Loucy (cell line): ENCODE data around the gene GOLM1.

Source experiments
- H2AFZ ChIP-seq: fragments of 200-600 bp; sonication (generic); 2 replicates; pipeline ENCODE4 v1.6.0; 2016; ENCODE audit warnings: antibody characterized with exemption, mild to moderate bottlenecking, low read length, moderate library complexity
- H3F3A ChIP-seq: fragments of 200-600 bp; 2 replicates; pipeline ENCODE4 v1.6.0; 2016; ENCODE audit warnings: antibody characterized with exemption, low read depth, mild to moderate bottlenecking
- H3K27me3 ChIP-seq: fragments of 200-600 bp; sonication (generic); 2 replicates; pipeline ENCODE4 v1.6.1; 2014; ENCODE audit warnings: low read length, mild to moderate bottlenecking; ENCODE audit not compliant: insufficient read depth, poor library complexity, severe bottlenecking
- H3K36me3 ChIP-seq: fragments of 200-600 bp; sonication (generic); 2 replicates; pipeline ENCODE4 v1.6.1; 2016; ENCODE audit warnings: low read length; ENCODE audit not compliant: insufficient read depth
- H3K4me1 ChIP-seq: fragments of 200-600 bp; sonication (generic); 2 replicates; pipeline ENCODE4 v1.5.1; 2014; ENCODE audit warnings: low read length, mild to moderate bottlenecking; ENCODE audit not compliant: insufficient read depth, poor library complexity, severe bottlenecking
- H3K4me2 ChIP-seq: fragments of 200-600 bp; sonication (generic); 2 replicates; pipeline ENCODE4 v1.6.0; 2014; ENCODE audit warnings: antibody characterized with exemption, low read length, low read depth, mild to moderate bottlenecking; ENCODE audit not compliant: poor library complexity, severe bottlenecking
- H3K4me3 ChIP-seq: fragments of 200-600 bp; sonication (generic); 2 replicates; pipeline ENCODE4 v1.5.1; 2014; ENCODE audit warnings: low read length, mild to moderate bottlenecking, mixed read lengths; ENCODE audit not compliant: poor library complexity, severe bottlenecking
- H3K79me2 ChIP-seq: fragments of 200-600 bp; sonication (generic); 2 replicates; pipeline ENCODE4 v1.6.1; 2014; ENCODE audit warnings: low read length; ENCODE audit not compliant: insufficient read depth
- H3K9ac ChIP-seq: fragments of 200-600 bp; sonication (generic); 2 replicates; pipeline ENCODE4 v1.6.0; 2014; ENCODE audit warnings: mild to moderate bottlenecking, low read depth, low read length, moderate library complexity; ENCODE audit not compliant: poor library complexity, severe bottlenecking
- H3K9me2 ChIP-seq: fragments of 200-600 bp; sonication (generic); replicated peaks from 2 replicates; pipeline ENCODE4 v1.6.1; 2016; ENCODE audit warnings: low read depth, low read length, mixed read lengths
- H3K9me3 ChIP-seq: fragments of 200-600 bp; sonication (generic); 2 replicates; pipeline ENCODE4 v1.6.1; 2014; ENCODE audit warnings: mild to moderate bottlenecking, antibody characterized with exemption, low read length, low read depth; ENCODE audit not compliant: insufficient read depth
- H4K20me1 ChIP-seq: fragments of 200-600 bp; sonication (generic); 2 replicates; pipeline ENCODE4 v1.6.0; 2014; ENCODE audit warnings: antibody characterized with exemption, low read length, mild to moderate bottlenecking; ENCODE audit not compliant: insufficient read depth, poor library complexity, severe bottlenecking
- CTCF ChIP-seq: fragments of 200-600 bp; sonication (generic); conservative IDR thresholded peaks from 2 replicates; pipeline ENCODE4 v1.5.1; 2014; ENCODE audit warnings: mild to moderate bottlenecking, antibody characterized with exemption, low read length
- EZH2phosphoT487 ChIP-seq: fragments of 200-600 bp; IDR thresholded peaks from 2 replicates; pipeline ENCODE4 v1.6.1; 2018; ENCODE audit warnings: antibody characterized with exemption, mild to moderate bottlenecking, moderate library complexity, borderline replicate concordance

GOLM1 gene

GRCh38 chr9:85995097-85995496, 104.3 kb downstream of the GOLM1 start:
- H3K4me1 ChIP-seq = no peaks in the 10 kb centered on the region
- no peaks in the 10 kb centered on the region for H4K20me1 ChIP-seq
- no peaks in the 10 kb centered on the region for H3K9me3 ChIP-seq
- peaks cover 17% of the 10 kb centered on the region; the same call in 1 of the 2 replicates for H3K36me3 ChIP-seq
- no peak overlapping the region for H2AFZ ChIP-seq
- no peak overlapping the region for H3K4me3 ChIP-seq
- no peaks in the 10 kb centered on the region for H3K27me3 ChIP-seq
- no peaks in the 10 kb centered on the region for H3K9me2 ChIP-seq
- no peak overlapping the region for H3K4me2 ChIP-seq
- no peaks in the 10 kb centered on the region for H3F3A ChIP-seq
- H3K9ac ChIP-seq = no peak overlapping the region
- H3K79me2 ChIP-seq = no peaks in the 10 kb centered on the region
- no peak for TF ChIP-seq EZH2phosphoT487
- TF ChIP-seq CTCF = no peak

GRCh38 chr9:85994191-85994590, 105.2 kb downstream of the GOLM1 start:
- no peak overlapping the region for H3K4me2 ChIP-seq
- no peak overlapping the region for H2AFZ ChIP-seq
- TF ChIP-seq CTCF (no peak), EZH2phosphoT487 (no peak)
- no peak overlapping the region for H3K4me3 ChIP-seq
- H3F3A ChIP-seq = no peaks in the 10 kb centered on the region
- H3K79me2 ChIP-seq = no peaks in the 10 kb centered on the region
- H3K9me3 ChIP-seq = no peaks in the 10 kb centered on the region
- no peaks in the 10 kb centered on the region for H4K20me1 ChIP-seq
- H3K36me3 ChIP-seq = peaks cover 16% of the 10 kb centered on the region; the same call in 1 of the 2 replicates
- no peaks in the 10 kb centered on the region for H3K4me1 ChIP-seq
- H3K9me2 ChIP-seq = no peaks in the 10 kb centered on the region
- no peak overlapping the region for H3K9ac ChIP-seq
- no peaks in the 10 kb centered on the region for H3K27me3 ChIP-seq

GRCh38 chr9:85987236-85987635, 112.1 kb downstream of the GOLM1 start:
- no peak overlapping the region for H3K4me2 ChIP-seq
- H4K20me1 ChIP-seq = no peaks in the 10 kb centered on the region
- no peak overlapping the region for H2AFZ ChIP-seq
- H3K9me3 ChIP-seq = no peaks in the 10 kb centered on the region
- no peaks in the 10 kb centered on the region for H3K27me3 ChIP-seq
- H3K4me1 ChIP-seq = no peaks in the 10 kb centered on the region
- no peak overlapping the region for H3K4me3 ChIP-seq
- H3F3A ChIP-seq = no peaks in the 10 kb centered on the region
- no peak for TF ChIP-seq EZH2phosphoT487
- TF ChIP-seq CTCF = no peak
- no peaks in the 10 kb centered on the region for H3K79me2 ChIP-seq
- H3K9ac ChIP-seq = no peak overlapping the region
- no peaks in the 10 kb centered on the region for H3K9me2 ChIP-seq
- H3K36me3 ChIP-seq = peaks cover 21% of the 10 kb centered on the region; the same call in 1 of the 2 replicates
